ENCODE measurements around the gene CMSS1.

DNA sequence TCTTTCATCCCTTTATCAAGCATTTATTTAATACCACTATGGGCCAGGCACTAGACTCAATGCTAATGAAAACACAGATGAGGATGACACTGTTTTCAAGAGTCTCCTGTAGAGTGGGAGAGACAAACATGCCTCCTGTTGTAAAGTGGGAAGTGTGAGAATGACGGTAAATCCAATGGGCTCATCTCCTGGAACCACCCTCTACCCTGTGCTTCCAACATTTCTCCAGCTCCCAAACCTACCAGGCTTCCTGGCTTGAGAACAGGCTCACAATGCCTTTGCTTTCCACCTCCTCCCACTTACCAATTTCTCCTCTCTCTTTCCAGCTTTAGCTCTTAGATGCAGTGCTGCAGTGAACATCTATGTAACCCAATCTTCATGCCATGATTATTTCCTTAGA is 389.0 kb downstream of the CMSS1 start:
- TF ChIP-seq SP1 (IDR thresholded peaks at IDR 0.05) (no peak), FOXM1 (IDR thresholded peaks at IDR 0.05; ENCODE audit: borderline replicate concordance) (no peak), SUZ12 (IDR thresholded peaks at IDR 0.05) (no peak), LEF1 (IDR thresholded peaks at IDR 0.05; ENCODE audit: borderline replicate concordance) (no peak), ZNF384 (IDR thresholded peaks at IDR 0.05) (no peak), NFRKB (IDR thresholded peaks at IDR 0.05) (no peak), FOXA1 (IDR thresholded peaks at IDR 0.05) (no peak), FOXK2 (IDR thresholded peaks at IDR 0.05) (no peak)
- TF ChIP-seq, protein P1, sequence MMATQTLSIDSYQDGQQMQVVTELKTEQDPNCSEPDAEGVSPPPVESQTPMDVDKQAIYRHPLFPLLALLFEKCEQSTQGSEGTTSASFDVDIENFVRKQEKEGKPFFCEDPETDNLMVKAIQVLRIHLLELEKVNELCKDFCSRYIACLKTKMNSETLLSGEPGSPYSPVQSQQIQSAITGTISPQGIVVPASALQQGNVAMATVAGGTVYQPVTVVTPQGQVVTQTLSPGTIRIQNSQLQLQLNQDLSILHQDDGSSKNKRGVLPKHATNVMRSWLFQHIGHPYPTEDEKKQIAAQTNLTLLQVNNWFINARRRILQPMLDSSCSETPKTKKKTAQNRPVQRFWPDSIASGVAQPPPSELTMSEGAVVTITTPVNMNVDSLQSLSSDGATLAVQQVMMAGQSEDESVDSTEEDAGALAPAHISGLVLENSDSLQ (IDR thresholded peaks at IDR 0.05), result no peak
